ENCODE measurements around the gene NR3C2. TPM values are rescaled to one million over a fixed set of nuclear protein-coding genes. Genes with fewer than 3 reads are reported as not detected.
"Not testable (repeated sequence)": the region's sequence is repeated elsewhere in the genome, so short reads cannot be mapped to it uniquely, and the experiment has no call there.

Gene NR3C2
- total and polyA plus RNA-seq, 4 donors, result 2.0 to 11.5 (median 3.2) TPM

DNA sequence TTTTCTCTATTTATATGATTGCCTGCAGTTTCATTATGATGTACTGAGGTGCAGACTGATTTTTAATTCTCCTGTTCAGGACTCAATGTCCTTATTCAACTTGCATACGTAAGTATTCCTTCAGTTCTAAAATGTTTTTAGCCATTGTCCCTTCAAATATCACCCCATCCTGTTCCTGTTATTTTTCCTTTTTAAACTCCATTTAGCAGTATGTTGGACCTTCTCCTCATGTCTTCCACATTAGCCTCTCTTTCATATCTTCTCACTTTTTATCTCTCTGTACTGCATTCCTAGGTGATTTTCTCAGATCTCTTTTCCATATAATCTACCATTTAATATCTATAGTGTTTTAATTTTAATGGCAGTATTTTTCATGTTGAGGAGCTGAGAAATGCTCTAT, 317.7 kb downstream of the NR3C2 start:
- H3K36me3 ChIP-seq (ENCODE audit: control insufficient read depth in 4 of 4, insufficient read depth in 3 of 4, low read depth in 1 of 4, low read length in 3 of 4), result peaks cover 0 to 7% (median 4%) of the 10 kb centered on the region in 4 donors
- TF ChIP-seq NR2F2 (IDR thresholded peaks at IDR 0.05) (no peak), JUND (IDR thresholded peaks at IDR 0.05) (no peak)
- TF ChIP-seq, protein P1, sequence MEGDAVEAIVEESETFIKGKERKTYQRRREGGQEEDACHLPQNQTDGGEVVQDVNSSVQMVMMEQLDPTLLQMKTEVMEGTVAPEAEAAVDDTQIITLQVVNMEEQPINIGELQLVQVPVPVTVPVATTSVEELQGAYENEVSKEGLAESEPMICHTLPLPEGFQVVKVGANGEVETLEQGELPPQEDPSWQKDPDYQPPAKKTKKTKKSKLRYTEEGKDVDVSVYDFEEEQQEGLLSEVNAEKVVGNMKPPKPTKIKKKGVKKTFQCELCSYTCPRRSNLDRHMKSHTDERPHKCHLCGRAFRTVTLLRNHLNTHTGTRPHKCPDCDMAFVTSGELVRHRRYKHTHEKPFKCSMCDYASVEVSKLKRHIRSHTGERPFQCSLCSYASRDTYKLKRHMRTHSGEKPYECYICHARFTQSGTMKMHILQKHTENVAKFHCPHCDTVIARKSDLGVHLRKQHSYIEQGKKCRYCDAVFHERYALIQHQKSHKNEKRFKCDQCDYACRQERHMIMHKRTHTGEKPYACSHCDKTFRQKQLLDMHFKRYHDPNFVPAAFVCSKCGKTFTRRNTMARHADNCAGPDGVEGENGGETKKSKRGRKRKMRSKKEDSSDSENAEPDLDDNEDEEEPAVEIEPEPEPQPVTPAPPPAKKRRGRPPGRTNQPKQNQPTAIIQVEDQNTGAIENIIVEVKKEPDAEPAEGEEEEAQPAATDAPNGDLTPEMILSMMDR (IDR thresholded peaks at IDR 0.05; ENCODE audit: low read depth, low read length, missing input control), result no peak
- H3K4me3 ChIP-seq (ENCODE audit: low read depth in 1 of 3, low read length in 3 of 3), result no peak overlapping the region
- H3K9me3 ChIP-seq (ENCODE audit: control insufficient read depth in 4 of 4, low read length in 3 of 4), result peaks cover 0 to 20% (median 5%) of the 10 kb centered on the region in 4 donors
- 55% methylated on average over 1 of the region's 1 CpG for WGBS
- no peaks in the 10 kb centered on the region for H3K27me3 ChIP-seq (ENCODE audit: control insufficient read depth in 4 of 4, insufficient read depth in 4 of 4, low read length in 3 of 4)
- no peak overlapping the region for H3K27ac ChIP-seq (ENCODE audit: low read depth in 1 of 2, low read length in 2 of 2)
- no peaks in the 10 kb centered on the region for H3K4me1 ChIP-seq (ENCODE audit: control insufficient read depth in 4 of 4, insufficient read depth in 4 of 4, low read length in 3 of 4)
- H3K9ac ChIP-seq (ENCODE audit: low read depth in 1 of 2, low read length in 2 of 2), result no peak overlapping the region
- no peak for DNase-seq (ENCODE audit: low spot score)

DNA sequence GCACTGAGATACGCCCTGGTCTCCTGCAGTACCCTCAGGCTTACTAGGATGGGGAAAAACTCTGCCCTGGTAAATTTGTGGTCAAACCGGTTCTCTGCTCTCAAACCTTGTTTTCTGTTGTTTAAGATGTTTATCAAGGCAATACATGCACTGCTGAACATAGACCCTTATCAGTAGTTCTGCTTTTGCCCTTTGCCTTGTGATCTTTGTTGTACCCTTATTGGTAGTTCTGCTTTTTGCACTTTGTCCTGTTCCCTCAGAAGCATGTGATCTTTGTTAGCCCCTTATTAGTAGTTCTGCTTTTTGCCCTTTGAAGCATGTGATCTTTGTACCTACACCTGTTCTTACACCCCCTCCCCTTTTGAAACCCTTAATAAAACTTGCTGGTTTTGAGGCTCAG, 319.1 kb downstream of the NR3C2 start:
- Histone ChIP-seq H3K36me3 (ENCODE audit: control insufficient read depth in 4 of 4, insufficient read depth in 3 of 4, low read depth in 1 of 4, low read length in 3 of 4) (peaks cover 0 to 10% (median 7%) of the 10 kb centered on the region in 4 donors), H3K9me3 (ENCODE audit: control insufficient read depth in 4 of 4, low read length in 3 of 4) (peaks cover 0 to 20% (median 5%) of the 10 kb centered on the region in 4 donors)
- not testable (repeated sequence) for DNase-seq (ENCODE audit: low spot score); H3K4me3 ChIP-seq (ENCODE audit: low read depth in 1 of 3, low read length in 3 of 3); H3K9ac ChIP-seq (ENCODE audit: low read depth in 1 of 2, low read length in 2 of 2); H3K27me3 ChIP-seq (ENCODE audit: control insufficient read depth in 4 of 4, insufficient read depth in 4 of 4, low read length in 3 of 4); H3K27ac ChIP-seq (ENCODE audit: low read depth in 1 of 2, low read length in 2 of 2); H3K4me1 ChIP-seq (ENCODE audit: control insufficient read depth in 4 of 4, insufficient read depth in 4 of 4, low read length in 3 of 4)
- peak in 1 of 2 donors; percentile 4 for TF ChIP-seq HNF4A (conservative IDR thresholded peaks at IDR 0.05)
- 95% methylated on average over 2 of the region's 2 CpGs for WGBS

DNA sequence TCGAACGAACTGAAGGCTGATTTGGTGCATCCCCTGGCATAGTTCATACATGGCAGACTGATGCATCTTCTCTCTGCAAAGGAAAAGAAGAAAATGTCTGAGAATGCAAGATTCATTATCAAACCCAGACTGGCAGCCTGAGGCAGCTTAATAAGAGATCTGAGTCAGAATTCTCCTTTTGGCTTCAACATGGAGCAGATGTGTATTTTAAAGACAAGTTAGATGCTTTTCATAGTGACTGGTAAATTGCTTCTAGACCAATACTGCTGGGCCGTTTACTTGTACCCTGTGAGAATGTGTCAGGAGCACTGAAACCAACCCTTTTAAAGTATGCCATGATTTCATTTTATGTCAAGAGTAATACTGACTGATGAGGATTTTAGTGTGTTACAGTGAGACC, 322.0 kb downstream of the NR3C2 start:
- whole genome bisulfite sequencing, result 92% methylated on average over 3 of the region's 3 CpGs
- Histone ChIP-seq H3K27ac (ENCODE audit: low read depth in 1 of 2, low read length in 2 of 2) (no peak overlapping the region), H3K9ac (ENCODE audit: low read depth in 1 of 2, low read length in 2 of 2) (no peak overlapping the region), H3K4me3 (ENCODE audit: low read depth in 1 of 3, low read length in 3 of 3) (no peak overlapping the region), H3K36me3 (ENCODE audit: control insufficient read depth in 4 of 4, insufficient read depth in 3 of 4, low read depth in 1 of 4, low read length in 3 of 4) (peaks cover 0 to 10% (median 5%) of the 10 kb centered on the region in 4 donors), H3K9me3 (ENCODE audit: control insufficient read depth in 4 of 4, low read length in 3 of 4) (peaks cover 0 to 15% (median 4%) of the 10 kb centered on the region in 4 donors), H3K27me3 (ENCODE audit: control insufficient read depth in 4 of 4, insufficient read depth in 4 of 4, low read length in 3 of 4) (no peaks in the 10 kb centered on the region), H3K4me1 (ENCODE audit: control insufficient read depth in 4 of 4, insufficient read depth in 4 of 4, low read length in 3 of 4) (peaks cover 0 to 6% (median 2%) of the 10 kb centered on the region in 4 donors)
- no peak for DNase-seq (ENCODE audit: low spot score)
- TF ChIP-seq HNF4A (conservative IDR thresholded peaks at IDR 0.05), result no peak
- TF ChIP-seq SP1 (IDR thresholded peaks at IDR 0.05), result no peak
- no peak for TF ChIP-seq RAD21 (IDR thresholded peaks at IDR 0.05)
- TF ChIP-seq FOXA2 (IDR thresholded peaks at IDR 0.05), result no peak

DNA sequence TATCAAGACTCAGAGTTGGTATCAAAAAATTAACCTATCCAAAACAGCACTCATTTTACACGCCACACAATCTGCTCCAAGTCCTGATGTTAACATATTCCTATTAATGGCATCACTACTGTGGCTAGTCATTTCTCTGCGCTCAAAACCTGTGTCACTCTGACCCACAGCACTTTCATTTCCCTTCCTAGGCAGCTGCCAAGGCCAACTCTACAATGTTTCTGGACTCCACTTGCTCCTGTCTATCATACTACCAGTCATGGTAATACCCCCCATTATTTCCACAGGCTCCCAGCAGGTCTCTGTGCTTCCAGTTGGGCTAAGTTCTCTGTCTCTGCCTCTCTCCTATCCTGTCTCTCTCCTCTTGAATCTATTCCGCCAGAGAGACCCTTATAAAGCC, 323.6 kb downstream of the NR3C2 start:
- peaks cover 0 to 3% (median 1%) of the 10 kb centered on the region in 4 donors for H3K9me3 ChIP-seq (ENCODE audit: control insufficient read depth in 4 of 4, low read length in 3 of 4)
- H3K4me1 ChIP-seq (ENCODE audit: control insufficient read depth in 4 of 4, insufficient read depth in 4 of 4, low read length in 3 of 4), result peaks cover 0 to 6% (median 2%) of the 10 kb centered on the region in 4 donors
- H3K9ac ChIP-seq (ENCODE audit: low read depth in 1 of 2, low read length in 2 of 2), result no peak overlapping the region
- H3K27ac ChIP-seq (ENCODE audit: low read depth in 1 of 2, low read length in 2 of 2), result no peak overlapping the region
- H3K4me3 ChIP-seq (ENCODE audit: low read depth in 1 of 3, low read length in 3 of 3), result no peak overlapping the region
- 81% methylated on average over 3 of the region's 3 CpGs for WGBS
- no peaks in the 10 kb centered on the region for H3K27me3 ChIP-seq (ENCODE audit: control insufficient read depth in 4 of 4, insufficient read depth in 4 of 4, low read length in 3 of 4)
- DNase-seq (ENCODE audit: low spot score), result no peak
- H3K36me3 ChIP-seq (ENCODE audit: control insufficient read depth in 4 of 4, insufficient read depth in 3 of 4, low read depth in 1 of 4, low read length in 3 of 4), result peaks cover 2 to 13% (median 8%) of the 10 kb centered on the region in 4 donors
- TF ChIP-seq, protein P2, sequence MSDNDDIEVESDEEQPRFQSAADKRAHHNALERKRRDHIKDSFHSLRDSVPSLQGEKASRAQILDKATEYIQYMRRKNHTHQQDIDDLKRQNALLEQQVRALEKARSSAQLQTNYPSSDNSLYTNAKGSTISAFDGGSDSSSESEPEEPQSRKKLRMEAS (IDR thresholded peaks at IDR 0.05), result no peak
- TF ChIP-seq, protein P3, sequence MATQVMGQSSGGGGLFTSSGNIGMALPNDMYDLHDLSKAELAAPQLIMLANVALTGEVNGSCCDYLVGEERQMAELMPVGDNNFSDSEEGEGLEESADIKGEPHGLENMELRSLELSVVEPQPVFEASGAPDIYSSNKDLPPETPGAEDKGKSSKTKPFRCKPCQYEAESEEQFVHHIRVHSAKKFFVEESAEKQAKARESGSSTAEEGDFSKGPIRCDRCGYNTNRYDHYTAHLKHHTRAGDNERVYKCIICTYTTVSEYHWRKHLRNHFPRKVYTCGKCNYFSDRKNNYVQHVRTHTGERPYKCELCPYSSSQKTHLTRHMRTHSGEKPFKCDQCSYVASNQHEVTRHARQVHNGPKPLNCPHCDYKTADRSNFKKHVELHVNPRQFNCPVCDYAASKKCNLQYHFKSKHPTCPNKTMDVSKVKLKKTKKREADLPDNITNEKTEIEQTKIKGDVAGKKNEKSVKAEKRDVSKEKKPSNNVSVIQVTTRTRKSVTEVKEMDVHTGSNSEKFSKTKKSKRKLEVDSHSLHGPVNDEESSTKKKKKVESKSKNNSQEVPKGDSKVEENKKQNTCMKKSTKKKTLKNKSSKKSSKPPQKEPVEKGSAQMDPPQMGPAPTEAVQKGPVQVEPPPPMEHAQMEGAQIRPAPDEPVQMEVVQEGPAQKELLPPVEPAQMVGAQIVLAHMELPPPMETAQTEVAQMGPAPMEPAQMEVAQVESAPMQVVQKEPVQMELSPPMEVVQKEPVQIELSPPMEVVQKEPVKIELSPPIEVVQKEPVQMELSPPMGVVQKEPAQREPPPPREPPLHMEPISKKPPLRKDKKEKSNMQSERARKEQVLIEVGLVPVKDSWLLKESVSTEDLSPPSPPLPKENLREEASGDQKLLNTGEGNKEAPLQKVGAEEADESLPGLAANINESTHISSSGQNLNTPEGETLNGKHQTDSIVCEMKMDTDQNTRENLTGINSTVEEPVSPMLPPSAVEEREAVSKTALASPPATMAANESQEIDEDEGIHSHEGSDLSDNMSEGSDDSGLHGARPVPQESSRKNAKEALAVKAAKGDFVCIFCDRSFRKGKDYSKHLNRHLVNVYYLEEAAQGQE (IDR thresholded peaks at IDR 0.05), result no peak
- TF ChIP-seq NR2F2 (IDR thresholded peaks at IDR 0.05), result no peak
- TF ChIP-seq SP1 (IDR thresholded peaks at IDR 0.05), result no peak
- TF ChIP-seq GABPA (IDR thresholded peaks at IDR 0.05 in 1 of 2, conservative IDR thresholded peaks at IDR 0.05 in 1 of 2), result no peak
- TF ChIP-seq, protein P4, sequence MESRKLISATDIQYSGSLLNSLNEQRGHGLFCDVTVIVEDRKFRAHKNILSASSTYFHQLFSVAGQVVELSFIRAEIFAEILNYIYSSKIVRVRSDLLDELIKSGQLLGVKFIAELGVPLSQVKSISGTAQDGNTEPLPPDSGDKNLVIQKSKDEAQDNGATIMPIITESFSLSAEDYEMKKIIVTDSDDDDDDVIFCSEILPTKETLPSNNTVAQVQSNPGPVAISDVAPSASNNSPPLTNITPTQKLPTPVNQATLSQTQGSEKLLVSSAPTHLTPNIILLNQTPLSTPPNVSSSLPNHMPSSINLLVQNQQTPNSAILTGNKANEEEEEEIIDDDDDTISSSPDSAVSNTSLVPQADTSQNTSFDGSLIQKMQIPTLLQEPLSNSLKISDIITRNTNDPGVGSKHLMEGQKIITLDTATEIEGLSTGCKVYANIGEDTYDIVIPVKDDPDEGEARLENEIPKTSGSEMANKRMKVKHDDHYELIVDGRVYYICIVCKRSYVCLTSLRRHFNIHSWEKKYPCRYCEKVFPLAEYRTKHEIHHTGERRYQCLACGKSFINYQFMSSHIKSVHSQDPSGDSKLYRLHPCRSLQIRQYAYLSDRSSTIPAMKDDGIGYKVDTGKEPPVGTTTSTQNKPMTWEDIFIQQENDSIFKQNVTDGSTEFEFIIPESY (IDR thresholded peaks at IDR 0.05), result no peak
- TF ChIP-seq, protein P5, sequence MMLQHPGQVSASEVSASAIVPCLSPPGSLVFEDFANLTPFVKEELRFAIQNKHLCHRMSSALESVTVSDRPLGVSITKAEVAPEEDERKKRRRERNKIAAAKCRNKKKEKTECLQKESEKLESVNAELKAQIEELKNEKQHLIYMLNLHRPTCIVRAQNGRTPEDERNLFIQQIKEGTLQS (IDR thresholded peaks at IDR 0.05), result no peak
- TF ChIP-seq HNF4G (IDR thresholded peaks at IDR 0.05), result no peak
- no peak for TF ChIP-seq RXRA (IDR thresholded peaks at IDR 0.05)
- TF ChIP-seq RAD21 (IDR thresholded peaks at IDR 0.05), result no peak
